A549 treated with GW870086 at 1 μM for 4 hours (cell line): ENCODE measurements around the gene FRA10AC1. TPM values are rescaled to one million over a fixed set of nuclear protein-coding genes. Genes with fewer than 3 reads are reported as not detected.

Experiments used
- total RNA-seq: library from RNA; stranded (reverse); fragments of 200-300 nt; extraction: Qiagen RNA extraction; gene quantifications from 5 replicates; pipeline ENCODE4 v1.2.3, GENCODE V29; 2022; ENCODE audit warnings: low read depth

FRA10AC1 gene
- total RNA-seq, result 4.7 to 6.4 TPM (median 5.6 TPM) in 5 replicates

GRCh38 chr10:93702210-93703001, at the start of gene FRA10AC1:
FRA10AC1 (minus strand) TSS chr10:93702592; CDS start chr10:93700106, 2,486 bp downstream.

Other genes with a start within 250 kb of the FRA10AC1 start
- gene MYOF, start 220.3 kb downstream of the FRA10AC1 start, total RNA-seq, result 183 to 250 TPM (median 227 TPM) in 5 replicates
- gene CEP55, start 206.0 kb downstream of the FRA10AC1 start, total RNA-seq, result 53.5 to 73.6 TPM (median 65.2 TPM) in 5 replicates
- gene FFAR4, start 135.9 kb downstream of the FRA10AC1 start, total RNA-seq, result 0.11 to 0.30 TPM (median 0.16 TPM) in 5 replicates
- 8.0 to 11.5 TPM (median 9.6 TPM) in 5 replicates for gene RBP4, start 101.4 kb downstream of the FRA10AC1 start, total RNA-seq
- not detected in 5 replicates for gene PDE6C, start 90.1 kb downstream of the FRA10AC1 start, total RNA-seq
- not detected in 5 replicates for gene LGI1, start 55.3 kb upstream of the FRA10AC1 start, total RNA-seq
- 7.1 to 9.7 TPM (median 8.9 TPM) in 5 replicates for gene SLC35G1, start 191.4 kb upstream of the FRA10AC1 start, total RNA-seq